ENCODE results near the gene PLAAT2.

The PLAAT2 gene

GRCh38 chr11:63504933-63505586 is 58.1 kb downstream of the PLAAT2 start:
- Mint-ChIP-seq H3K27ac (no peak overlapping the region), H3K27me3 (no peaks in the 10 kb centered on the region), H3K4me1 (peaks cover 2% of the 10 kb centered on the region)

GRCh38 chr11:63504054-63504453 is 59.1 kb downstream of the PLAAT2 start:
- H3K4me1 Mint-ChIP-seq = peaks cover 2% of the 10 kb centered on the region
- H3K4me3 Mint-ChIP-seq = no peak overlapping the region
- no peak overlapping the region for H3K27ac Mint-ChIP-seq
- ATAC-seq (no peak), DNase-seq (no peak)
- H3K27me3 Mint-ChIP-seq = no peaks in the 10 kb centered on the region
- peaks cover 14% of the 10 kb centered on the region for H3K9me3 Mint-ChIP-seq
- peaks cover 3% of the 10 kb centered on the region for H3K36me3 Mint-ChIP-seq (ENCODE audit: low read depth)

More at GRCh38 chr11:63504933-63505586, 58.1 kb downstream of the PLAAT2 start:
- Mint-ChIP-seq H3K4me3 (no peak overlapping the region), H3K36me3 (ENCODE audit: low read depth) (no peaks in the 10 kb centered on the region), H3K9me3 (peaks cover 7% of the 10 kb centered on the region)
- DNase-seq = no peak
- ATAC-seq = no peak

GRCh38 chr11:63503492-63503891 is 59.7 kb downstream of the PLAAT2 start:
- H3K9me3 Mint-ChIP-seq = peaks cover 14% of the 10 kb centered on the region
- H3K4me1 Mint-ChIP-seq = peaks cover 2% of the 10 kb centered on the region
- H3K36me3 Mint-ChIP-seq (ENCODE audit: low read depth) = peaks cover 3% of the 10 kb centered on the region
- ATAC-seq = no peak
- DNase-seq = no peak
- H3K27me3 Mint-ChIP-seq = peaks cover 3% of the 10 kb centered on the region
- no peak overlapping the region for H3K27ac Mint-ChIP-seq
- H3K4me3 Mint-ChIP-seq = no peak overlapping the region

Measured in activated naive CD8-positive, alpha-beta T cell treated with anti-CD3 and anti-CD28 coated beads, Interleukin-2, amount 50 U/mL, for 24 hours (primary cell).